SH-SY5Y (cell line): ENCODE measurements around the gene RASGRF2.

ENCODE experiments used
- GATA2 ChIP-seq: IDR thresholded peaks from 2 replicates; pipeline ENCODE4 v1.6.1; 2011; ENCODE audit warnings: mild to moderate bottlenecking, low read depth, low read length
- GATA3 ChIP-seq: IDR thresholded peaks from 2 replicates; pipeline ENCODE4 v1.6.1; 2011; ENCODE audit warnings: low read depth, mild to moderate bottlenecking, low read length, moderate library complexity

GRCh38 chr5:81156732-81157131 lies 196.6 kb downstream of the RASGRF2 start:
- no peak for TF ChIP-seq GATA3
- TF ChIP-seq GATA2 = no peak
